Panc1 (cell line): ENCODE measurements around the gene WRAP53. TPM values are rescaled to one million over a fixed set of nuclear protein-coding genes. Genes with fewer than 3 reads are reported as not detected.

Experiments
- ATAC-seq: fragments of 200-7000 bp; cut with Tn5 transposase; 2 replicates; pipeline ENCODE4 v1.9.1; 2020; ENCODE audit warnings: mild to moderate bottlenecking, moderate library complexity
- BruUV-seq: library from RNA; stranded (reverse); fragments of 400-500 nt; replicated peaks from 2 replicates; lab custom pipeline; 2021; lab: Mats Ljungman, UMichigan
- CTCF ChIA-PET: fragments of 300-600 bp; sonication (Branson Sonifier 250); formaldehyde crosslinking; loops from one replicate; lab custom pipeline; 2022; ENCODE audit warnings: antibody characterized with exemption; lab: Charles Lee
- POLR2A ChIA-PET: fragments of 300-600 bp; sonication (Branson Sonifier 250); formaldehyde crosslinking; loops from one replicate; lab custom pipeline; 2022; ENCODE audit warnings: antibody characterized with exemption; lab: Charles Lee
- DNase-seq: peaks from one replicate; pipeline ENCODE4 v3.0.0-alpha.2; 2010; ENCODE audit warnings: low read depth, low spot score
- H3K27ac ChIP-seq: 2 replicates; pipeline ENCODE4 v1.5.1; 2011; ENCODE audit warnings: mild to moderate bottlenecking, low read length, inconsistent platforms
- H3K27me3 ChIP-seq: fragments of 200-500 bp; sonication (Bioruptor generic); 2 replicates; pipeline ENCODE4 v1.6.0; 2014; ENCODE audit warnings: low read length, inconsistent platforms; ENCODE audit not compliant: control insufficient read depth, insufficient read depth
- H3K36me3 ChIP-seq: fragments of 200-500 bp; sonication (Bioruptor generic); 2 replicates; pipeline ENCODE4 v1.5.1; 2014; ENCODE audit warnings: inconsistent platforms, mild to moderate bottlenecking, low read length, moderate library complexity; ENCODE audit not compliant: control insufficient read depth, insufficient read depth
- H3K4me1 ChIP-seq: 2 replicates; pipeline ENCODE4 v1.5.1; 2011; ENCODE audit warnings: inconsistent platforms, mild to moderate bottlenecking, low read length, moderate library complexity; ENCODE audit not compliant: control insufficient read depth, insufficient read depth
- H3K4me3 ChIP-seq, 2 experiments: 2 replicates each; pipeline ENCODE4 v1.5.1; 2011 to 2012; ENCODE audit warnings: low read depth in 2 of 2, low read length in 2 of 2, mild to moderate bottlenecking in 2 of 2, inconsistent platforms in 1 of 2, moderate library complexity in 1 of 2
- H3K9me3 ChIP-seq: fragments of 200-500 bp; sonication (Bioruptor generic); 2 replicates; pipeline ENCODE4 v1.5.1; 2014; ENCODE audit warnings: low read depth, mild to moderate bottlenecking, inconsistent platforms, low read length, moderate library complexity; ENCODE audit not compliant: control insufficient read depth, insufficient read depth
- CTCF ChIP-seq: fragments of 450-650 bp; IDR thresholded peaks from 2 replicates; pipeline ENCODE4 v1.5.1; 2017; ENCODE audit warnings: mild to moderate bottlenecking
- POLR2AphosphoS5 ChIP-seq: IDR thresholded peaks from 2 replicates; pipeline ENCODE4 v1.6.1; 2012; ENCODE audit warnings: mild to moderate bottlenecking, low read depth, low read length, moderate library complexity
- REST ChIP-seq, 2 experiments: IDR thresholded peaks; 2 replicates each; pipeline ENCODE4 v1.6.1; 2011 to 2012; ENCODE audit warnings: low read depth in 2 of 2, control low read depth in 1 of 2, low read length in 1 of 2, mild to moderate bottlenecking in 1 of 2, moderate library complexity in 1 of 2; ENCODE audit not compliant: insufficient read depth in 1 of 2
- SIN3A ChIP-seq: IDR thresholded peaks from 2 replicates; pipeline ENCODE4 v1.6.1; 2012; ENCODE audit warnings: low read depth, mild to moderate bottlenecking, low read length, moderate library complexity, borderline replicate concordance; ENCODE audit not compliant: insufficient read depth
- TCF7L2 ChIP-seq: IDR thresholded peaks from 2 replicates; pipeline ENCODE4 v1.6.1; 2011; ENCODE audit warnings: mild to moderate bottlenecking, low read depth, low read length, inconsistent platforms
- in situ Hi-C: cut with HindIII; loops from 2 replicates; pipeline ENCODE4 v1.10.0; 2016; ENCODE audit warnings: low sequenced_read_pairs, low pct_unique_long_range_greater_than_20kb
- intact Hi-C: fragments of 100-400 bp; cut with micrococcal nuclease; formaldehyde crosslinking; loops from one replicate; pipeline ENCODE4 v1.10.0; 2022; ENCODE audit not compliant: unreplicated experiment
- total RNA-seq: library from RNA; stranded (reverse); gene quantifications from one replicate; pipeline ENCODE4 v1.2.1, GENCODE V29; 2021; ENCODE audit not compliant: unreplicated experiment

WRAP53 gene
- total RNA-seq, 1 experiment from 2014 or later, result 27.0 TPM

GRCh38 chr17:7732981-7733539, 44.8 kb downstream of the WRAP53 start:
- in situ Hi-C loops (no loop called here), intact Hi-C loops (no loop called here)
- no peak for ATAC-seq
- DNase-seq, result no peak
- no peaks in the 10 kb centered on the region for H3K9me3 ChIP-seq
- H3K27me3 ChIP-seq, result no peaks in the 10 kb centered on the region
- BruUV-seq, result no TSS peak
- H3K27ac ChIP-seq, result no peak overlapping the region
- no peaks in the 10 kb centered on the region for H3K36me3 ChIP-seq
- TF ChIP-seq TCF7L2 (no peak), CTCF (no peak), REST (IDR thresholded peaks at IDR 0.05; ENCODE audit: insufficient read depth in 1 of 2, low read depth in 2 of 2, low read length in 1 of 2) (no peak), SIN3A (no peak), POLR2AphosphoS5 (no peak)
- CTCF ChIA-PET, result no interaction called here
- no peak overlapping the region for H3K4me3 ChIP-seq
- H3K4me1 ChIP-seq, result no peaks in the 10 kb centered on the region
- POLR2A ChIA-PET, result no interaction called here

- Histone ChIP-seq H3K4me3 (no peak overlapping the region), H3K36me3 (no peaks in the 10 kb centered on the region), H3K9me3 (no peaks in the 10 kb centered on the region), H3K27me3 (no peaks in the 10 kb centered on the region), H3K4me1 (no peaks in the 10 kb centered on the region), H3K27ac (no peak overlapping the region)
- ATAC-seq (no peak), DNase-seq (no peak)
- BruUV-seq, result no TSS peak
- in situ Hi-C loops (no loop called here), intact Hi-C loops (no loop called here)
- ChIA-PET CTCF (interaction anchor here (0.8 kb wide), 1 partner anchor 67 kb away, joined by 3 read pairs; no protein-coding TSS in a partner anchor), POLR2A (no interaction called here)
- TF ChIP-seq CTCF, result no peak
- TF ChIP-seq TCF7L2, result no peak
- TF ChIP-seq SIN3A, result no peak
- no peak for TF ChIP-seq POLR2AphosphoS5
- no peak for TF ChIP-seq REST (IDR thresholded peaks at IDR 0.05; ENCODE audit: insufficient read depth in 1 of 2, low read depth in 2 of 2, low read length in 1 of 2)
Observed at GRCh38 chr17:7737601-7738000, 49.3 kb downstream of the WRAP53 start.
